GM23338 (cell line): ENCODE results near the gene SIRPB2.

Experiments used
- EZH2 ChIP-seq: fragments of 200-600 bp; sonication (generic); IDR thresholded peaks from one replicate; pipeline ENCODE4 v1.8.0; 2017; ENCODE audit warnings: antibody characterized with exemption, mild to moderate bottlenecking, low read depth; ENCODE audit not compliant: unreplicated experiment
- TF ChIP-seq, protein P1 (sequence below), 2 experiments: fragments of 200-600 bp in 1 of 2; sonication (generic) in 1 of 2; conservative IDR thresholded peaks; 2 replicates each; pipeline versions ENCODE4 v1.5.1 to v1.6.1; 2016 to 2017; ENCODE audit warnings: antibody characterized with exemption in 2 of 2, low read depth in 2 of 2, mild to moderate bottlenecking in 2 of 2, moderate library complexity in 1 of 2

DNA sequence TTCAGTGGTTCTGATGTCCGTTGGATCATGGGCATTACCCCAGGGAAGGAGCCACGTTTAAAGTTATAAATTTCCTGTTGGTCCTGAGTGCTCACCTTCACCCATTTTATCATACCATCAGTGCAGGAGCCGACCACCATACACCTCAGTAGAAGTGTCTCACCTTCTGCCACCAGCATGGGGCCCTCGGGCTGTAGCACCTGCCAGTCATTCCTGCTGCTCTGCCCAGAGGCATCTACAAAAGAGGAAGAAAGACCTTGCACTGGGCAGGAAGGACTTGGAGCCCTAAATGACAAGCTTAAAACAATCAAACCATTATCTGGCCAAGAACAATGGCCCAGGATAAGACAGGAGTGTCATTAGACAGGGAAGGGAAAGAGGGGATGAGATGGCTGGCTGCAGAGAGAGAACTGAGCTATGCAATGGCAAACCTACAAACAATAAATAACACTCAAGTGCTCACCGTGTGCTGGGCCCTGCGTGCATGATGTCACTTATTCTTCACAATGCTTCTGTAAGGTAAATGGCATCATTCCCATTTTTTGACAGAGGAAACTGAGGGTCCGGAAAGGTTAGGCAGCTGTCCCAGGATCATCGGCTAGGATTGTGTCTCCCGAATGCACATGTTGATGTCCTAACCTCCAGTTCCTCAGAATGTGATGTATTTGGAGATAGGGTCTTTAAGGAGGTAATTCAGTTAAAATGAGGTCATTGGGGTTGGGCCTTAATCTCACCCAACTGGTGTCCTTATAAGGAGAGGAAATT, 11.2 kb downstream of the SIRPB2 start:
- TF ChIP-seq, protein P1, sequence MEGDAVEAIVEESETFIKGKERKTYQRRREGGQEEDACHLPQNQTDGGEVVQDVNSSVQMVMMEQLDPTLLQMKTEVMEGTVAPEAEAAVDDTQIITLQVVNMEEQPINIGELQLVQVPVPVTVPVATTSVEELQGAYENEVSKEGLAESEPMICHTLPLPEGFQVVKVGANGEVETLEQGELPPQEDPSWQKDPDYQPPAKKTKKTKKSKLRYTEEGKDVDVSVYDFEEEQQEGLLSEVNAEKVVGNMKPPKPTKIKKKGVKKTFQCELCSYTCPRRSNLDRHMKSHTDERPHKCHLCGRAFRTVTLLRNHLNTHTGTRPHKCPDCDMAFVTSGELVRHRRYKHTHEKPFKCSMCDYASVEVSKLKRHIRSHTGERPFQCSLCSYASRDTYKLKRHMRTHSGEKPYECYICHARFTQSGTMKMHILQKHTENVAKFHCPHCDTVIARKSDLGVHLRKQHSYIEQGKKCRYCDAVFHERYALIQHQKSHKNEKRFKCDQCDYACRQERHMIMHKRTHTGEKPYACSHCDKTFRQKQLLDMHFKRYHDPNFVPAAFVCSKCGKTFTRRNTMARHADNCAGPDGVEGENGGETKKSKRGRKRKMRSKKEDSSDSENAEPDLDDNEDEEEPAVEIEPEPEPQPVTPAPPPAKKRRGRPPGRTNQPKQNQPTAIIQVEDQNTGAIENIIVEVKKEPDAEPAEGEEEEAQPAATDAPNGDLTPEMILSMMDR (conservative IDR thresholded peaks at IDR 0.05; ENCODE audit: low read depth in 2 of 2), result no peak
- no peak for TF ChIP-seq EZH2
